Glomerular endothelial cell (primary cell): Measurements from ENCODE around the gene PRKAA2. TPM values are rescaled to one million over a fixed set of nuclear protein-coding genes. Genes with fewer than 3 reads are reported as not detected.

Experiments used
- DNase-seq: peaks from one replicate; pipeline ENCODE4 v3.0.0-alpha.2; 2011; ENCODE audit warnings: low read depth, low spot score; ENCODE audit errors: extremely low read depth
- total RNA-seq: library from RNA; depleted of rRNA; stranded (reverse); fragments of >200 nt; gene quantifications from 2 replicates; pipeline ENCODE4 v1.2.3, GENCODE V29; 2015

The PRKAA2 gene
- total RNA-seq, 1 donor from 2014 or later: 1.8 TPM

DNA sequence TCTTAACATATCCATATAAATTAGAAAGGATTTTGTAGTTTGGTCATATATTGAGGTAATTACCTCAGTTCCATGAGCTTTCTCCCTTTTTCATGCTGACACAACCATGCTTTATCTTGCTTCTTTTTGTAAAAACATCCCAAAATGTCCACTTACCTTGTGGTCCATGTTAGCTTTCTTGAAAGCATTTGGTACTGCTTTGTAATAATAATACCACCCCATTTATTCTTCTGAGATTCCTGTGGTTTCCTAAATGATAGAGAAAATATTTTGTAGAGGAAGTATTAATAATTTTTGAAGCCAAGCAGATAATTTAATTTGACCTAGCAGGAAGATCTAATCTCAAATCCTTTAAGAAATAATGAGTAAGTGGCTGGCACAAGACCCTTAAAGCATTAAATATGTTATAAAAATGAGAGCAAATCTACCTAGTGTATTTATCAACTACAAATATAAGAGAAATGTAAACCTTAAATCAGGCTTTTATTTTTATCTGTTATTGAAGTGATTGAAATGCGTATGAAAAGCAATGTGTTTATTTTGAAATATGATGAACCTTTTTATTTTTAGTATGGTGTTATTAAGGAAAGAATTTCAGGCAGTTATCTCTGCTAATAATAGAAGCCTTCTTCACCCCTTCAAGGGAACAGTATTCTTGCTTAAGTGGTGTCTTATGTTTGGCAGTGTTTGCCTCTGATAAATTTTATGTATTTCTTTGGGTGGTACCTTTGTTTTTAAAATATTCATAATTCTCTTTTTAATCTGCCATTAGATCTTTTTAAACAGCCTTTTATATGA is 9.2 kb downstream of the PRKAA2 start:
- DNase-seq: no peak

DNA sequence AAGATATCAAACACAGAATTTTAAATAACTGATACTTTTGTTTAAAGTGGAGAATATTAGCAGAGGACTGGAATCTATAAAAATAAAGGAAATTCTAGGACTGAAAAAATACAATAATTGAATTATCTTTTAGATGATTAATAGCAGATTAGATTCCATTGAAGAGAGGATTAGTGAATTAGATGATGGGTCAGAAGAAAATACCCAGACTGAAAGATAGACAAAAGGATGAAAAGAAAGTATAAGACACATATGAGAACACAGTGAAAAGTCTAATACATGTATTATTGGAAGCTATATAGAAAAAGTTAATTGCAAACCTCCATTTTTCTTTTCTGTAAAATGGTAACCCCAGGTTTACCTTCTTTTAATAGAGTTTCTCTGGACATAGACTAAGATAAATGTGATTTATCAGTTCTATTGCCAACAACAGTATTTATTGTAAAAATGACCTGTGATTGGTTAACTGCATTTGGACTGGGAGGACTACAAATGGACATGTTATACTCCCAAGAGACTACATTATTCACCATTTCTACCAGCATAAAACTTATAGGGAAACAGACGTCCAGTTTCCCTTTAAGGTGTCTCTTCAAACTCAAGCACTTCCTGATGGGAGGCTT is 11.0 kb downstream of the PRKAA2 start:
- DNase-seq: no peak

DNA sequence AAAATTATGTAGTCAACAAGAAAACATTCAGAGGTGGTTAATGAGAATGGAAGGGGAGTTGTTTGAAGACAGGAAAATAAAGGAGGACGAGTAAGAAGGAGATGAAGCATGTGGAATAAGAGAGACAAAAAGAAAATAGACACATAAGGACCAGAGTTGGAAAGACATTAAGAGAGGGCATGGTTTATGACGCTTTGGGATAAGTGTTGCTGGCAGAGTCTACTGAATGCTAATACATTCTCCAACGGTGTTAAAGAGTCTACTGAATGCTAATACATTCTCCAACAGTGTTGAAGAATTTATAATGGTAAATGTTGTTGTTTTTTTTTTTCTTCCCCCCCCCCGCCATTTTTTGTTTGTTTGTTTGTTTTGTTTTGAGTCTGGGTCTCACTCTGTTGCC is 13.1 kb downstream of the PRKAA2 start:
- DNase-seq: no peak

DNA sequence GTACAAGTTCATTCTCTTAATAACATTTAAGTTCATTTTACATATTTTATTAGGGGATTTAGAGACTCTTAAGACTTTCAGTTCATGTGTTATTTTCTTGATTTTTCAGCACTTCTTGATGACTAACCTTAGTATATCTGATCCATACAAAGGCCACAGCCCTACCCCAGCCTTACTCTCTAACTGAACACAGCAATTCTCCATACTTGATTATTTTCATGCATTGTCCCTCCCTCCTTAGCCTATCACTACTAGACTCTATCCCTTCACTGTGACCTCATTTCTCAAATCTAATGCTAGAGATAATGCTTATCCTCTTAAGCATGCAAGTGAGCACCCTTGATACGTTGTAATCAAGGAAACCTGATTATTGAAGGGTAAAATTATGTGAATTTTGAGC is 15.2 kb downstream of the PRKAA2 start:
- no peak for DNase-seq

- DNase-seq: no peak
These were observed 18.7 kb downstream of the PRKAA2 start for GRCh38 chr1:56663846-56664245.

DNA sequence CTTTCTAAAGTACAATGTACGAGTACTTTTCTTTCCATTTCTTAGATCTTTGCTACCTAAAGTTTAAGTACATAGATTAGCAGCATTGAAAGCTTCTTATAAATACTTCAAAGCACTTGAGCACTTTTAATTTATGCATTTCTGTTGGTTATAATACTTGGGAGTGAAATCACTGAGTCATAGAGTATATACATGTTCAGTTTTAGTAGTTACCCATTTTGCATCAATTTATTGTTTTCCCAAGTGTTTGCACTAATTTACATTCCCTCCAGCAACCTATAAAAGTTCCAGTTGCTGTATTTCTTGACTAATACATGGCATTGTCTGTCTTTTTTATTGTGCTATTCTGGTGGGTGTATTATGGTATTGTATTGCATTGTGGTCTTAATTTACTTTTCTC is 20.3 kb downstream of the PRKAA2 start:
- no peak for DNase-seq

GRCh38 chr1:56666112-56666608 is 21.0 kb downstream of the PRKAA2 start:
- DNase-seq: no peak

DNA sequence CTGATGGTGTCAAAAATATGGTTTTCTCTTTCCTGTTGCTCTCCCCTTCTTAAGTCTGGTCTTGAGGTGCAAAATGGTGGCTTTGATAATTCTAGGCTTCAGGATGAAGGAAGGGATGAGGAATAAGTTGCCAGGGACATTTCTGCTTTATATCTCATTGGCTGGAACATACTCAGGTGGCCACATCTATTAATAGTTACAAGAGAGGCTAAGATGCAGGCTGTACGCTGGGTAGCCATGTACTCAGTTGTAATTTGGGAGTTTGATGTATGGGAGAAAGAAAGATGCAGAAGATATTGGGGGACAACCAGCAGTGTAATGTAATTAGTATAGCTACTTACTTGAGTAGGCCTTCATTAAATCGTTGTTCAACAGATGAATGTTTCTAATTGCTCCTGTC is 25.2 kb downstream of the PRKAA2 start:
- DNase-seq: no peak

DNA sequence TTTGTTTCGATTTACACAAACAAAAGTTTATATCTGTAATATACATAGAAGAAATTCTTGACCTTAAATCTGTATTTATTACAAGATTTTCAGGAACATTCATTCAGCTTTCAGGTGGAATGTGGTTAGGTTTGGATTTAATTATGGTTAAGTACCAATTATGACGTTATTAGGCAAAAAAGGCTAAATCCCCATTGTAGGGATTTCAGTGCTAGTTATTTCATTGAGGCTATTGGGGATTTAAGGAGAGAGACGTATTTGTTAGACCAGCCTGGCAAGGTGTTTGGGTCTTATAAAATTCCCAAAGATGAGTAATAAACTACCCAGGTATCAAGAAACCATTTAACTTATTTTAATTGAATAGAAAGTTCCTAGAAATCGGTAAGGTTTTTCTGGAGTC is 26.0 kb downstream of the PRKAA2 start:
- no peak for DNase-seq

DNA sequence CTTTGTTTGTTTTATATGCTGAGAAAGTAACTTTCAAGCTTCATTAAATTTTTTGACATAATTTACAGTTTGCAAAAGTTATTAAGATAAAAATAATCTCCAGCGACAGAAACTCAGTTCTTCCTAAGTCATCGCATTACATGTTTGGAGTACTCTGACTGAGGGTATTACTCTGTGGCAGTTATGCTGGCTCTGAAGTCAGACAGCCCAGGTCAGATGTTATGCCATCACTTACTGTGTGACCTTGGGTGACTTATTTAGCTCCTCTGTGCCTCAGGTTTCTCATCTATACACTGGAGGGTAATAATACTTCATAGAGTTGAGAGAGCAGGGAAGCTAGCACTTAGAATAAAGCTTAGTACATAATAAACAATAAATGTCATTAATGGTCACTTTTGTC is 26.4 kb downstream of the PRKAA2 start:
- DNase-seq: no peak

- DNase-seq: no peak
These were observed 27.5 kb downstream of the PRKAA2 start for GRCh38 chr1:56672579-56672978.

- no peak for DNase-seq
These were observed 30.6 kb downstream of the PRKAA2 start for GRCh38 chr1:56675763-56676162.

GRCh38 chr1:56676571-56677035 is 31.5 kb downstream of the PRKAA2 start:
- no peak for DNase-seq

GRCh38 chr1:56683569-56683968 is 38.5 kb downstream of the PRKAA2 start:
- no peak for DNase-seq

DNA sequence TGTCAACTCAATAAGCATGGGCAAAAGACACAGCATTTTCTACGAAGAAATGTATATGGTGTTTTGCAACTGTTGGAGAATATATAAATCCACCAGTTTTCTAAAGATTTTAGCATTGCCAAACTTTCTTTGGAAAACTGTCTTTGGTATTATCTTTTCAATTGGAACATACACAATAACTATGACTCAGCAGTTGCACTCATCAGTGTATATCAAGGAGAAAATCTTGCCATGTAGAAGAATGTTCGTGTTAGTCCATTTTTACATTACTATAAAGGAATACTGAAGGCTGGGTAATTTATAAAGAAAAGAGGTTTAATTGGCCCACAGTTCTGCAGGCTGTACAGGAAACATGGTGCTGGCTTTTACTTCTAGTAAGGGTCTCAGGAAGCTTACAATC is 41.1 kb downstream of the PRKAA2 start:
- no peak for DNase-seq

DNA sequence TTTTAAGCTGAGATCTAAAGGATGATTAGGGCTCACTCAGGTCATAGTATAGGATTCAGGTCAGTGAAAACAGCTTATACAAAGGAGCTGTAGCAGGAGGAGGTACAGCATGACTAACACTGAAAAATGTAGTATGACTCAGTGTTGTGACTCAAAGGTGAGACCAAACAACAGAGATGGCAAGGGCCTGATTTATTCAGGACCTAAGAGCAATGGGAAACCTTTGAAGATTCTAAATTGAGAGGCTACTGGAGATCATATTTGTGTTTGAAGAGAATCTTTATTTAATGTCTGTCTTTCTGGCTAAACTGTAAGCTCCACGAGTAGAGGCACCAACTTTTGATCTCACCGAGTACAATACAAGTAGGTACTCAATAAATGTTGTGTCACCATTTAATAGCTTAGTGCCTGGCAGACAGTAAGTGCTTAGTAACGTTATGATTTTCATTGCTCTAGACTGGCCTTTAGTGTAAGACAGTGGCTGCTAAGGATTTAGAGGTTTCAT is 43.5 kb downstream of the PRKAA2 start:
- no peak for DNase-seq

- DNase-seq: no peak
These were observed 51.5 kb downstream of the PRKAA2 start for GRCh38 chr1:56696663-56697062.

DNA sequence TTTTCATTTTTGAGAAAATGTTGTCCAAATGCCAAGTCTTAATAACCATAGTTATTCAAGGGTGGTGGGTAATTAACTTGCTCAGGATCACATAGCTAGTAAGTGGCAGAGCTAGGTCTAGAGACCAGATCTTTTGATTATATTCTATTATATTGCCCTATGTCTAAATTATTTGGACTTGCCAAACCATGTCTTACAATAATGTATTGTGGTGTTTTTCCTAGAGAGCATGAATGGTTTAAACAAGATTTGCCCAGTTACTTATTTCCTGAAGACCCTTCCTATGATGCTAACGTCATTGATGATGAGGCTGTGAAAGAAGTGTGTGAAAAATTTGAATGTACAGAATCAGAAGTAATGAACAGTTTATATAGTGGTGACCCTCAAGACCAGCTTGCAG is 58.6 kb downstream of the PRKAA2 start:
- DNase-seq: no peak

DNA sequence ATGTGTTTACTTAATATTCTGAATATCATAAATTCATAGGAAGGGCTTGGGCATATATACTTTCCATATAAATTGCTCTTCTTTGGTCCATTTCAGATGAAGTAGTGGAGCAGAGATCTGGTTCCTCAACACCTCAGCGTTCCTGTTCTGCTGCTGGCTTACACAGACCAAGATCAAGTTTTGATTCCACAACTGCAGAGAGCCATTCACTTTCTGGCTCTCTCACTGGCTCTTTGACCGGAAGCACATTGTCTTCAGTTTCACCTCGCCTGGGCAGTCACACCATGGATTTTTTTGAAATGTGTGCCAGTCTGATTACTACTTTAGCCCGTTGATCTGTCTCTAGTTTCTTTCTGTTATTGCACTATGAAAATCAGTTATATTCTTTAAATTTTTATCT is 62.3 kb downstream of the PRKAA2 start:
- DNase-seq: no peak

GRCh38 chr1:56709269-56709880 is 64.3 kb downstream of the PRKAA2 start:
- peak; percentile 37 for DNase-seq

- DNase-seq: no peak
These were observed 64.9 kb downstream of the PRKAA2 start for GRCh38 chr1:56709995-56710394.

- no peak for DNase-seq
These were observed 65.5 kb downstream of the PRKAA2 start for GRCh38 chr1:56710646-56711045.
